ENCODE data around the gene EFEMP2.
A peak's percentile ranks its signal among the peaks of the same experiment; 100 is the strongest.
"Not testable (repeated sequence)": the region's sequence is repeated elsewhere in the genome, so short reads cannot be mapped to it uniquely, and the experiment has no call there.

The EFEMP2 gene

GRCh38 chr11:65900125-65900898, 27.7 kb upstream of the EFEMP2 start, which contains the start of gene FOSL1:
FOSL1 (minus strand) TSS chr11:65900388; CDS start chr11:65900339, 49 bp downstream.
- FAIRE-seq, result peak; percentile 55

GRCh38 chr11:65899356-65900124, 26.9 kb upstream of the EFEMP2 start:
- no peak for FAIRE-seq

GRCh38 chr11:65898656-65899355, 26.2 kb upstream of the EFEMP2 start:
- FAIRE-seq, result no peak

- FAIRE-seq, result no peak
Measured at GRCh38 chr11:65897020-65897471, 24.4 kb upstream of the EFEMP2 start.

GRCh38 chr11:65896034-65896999, 23.7 kb upstream of the EFEMP2 start:
- FAIRE-seq, result no peak

- no peak for FAIRE-seq
Measured at GRCh38 chr11:65895482-65895981, 22.9 kb upstream of the EFEMP2 start.

- no peak for FAIRE-seq
Measured at GRCh38 chr11:65894034-65894591, 21.5 kb upstream of the EFEMP2 start.

- no peak for FAIRE-seq
Measured at GRCh38 chr11:65892661-65893317, 20.2 kb upstream of the EFEMP2 start.

- not testable (repeated sequence) for FAIRE-seq
Measured at GRCh38 chr11:65892137-65892540, 19.5 kb upstream of the EFEMP2 start.

- no peak for FAIRE-seq
Measured at GRCh38 chr11:65891219-65892136, 18.9 kb upstream of the EFEMP2 start.

- FAIRE-seq, result no peak
Measured at GRCh38 chr11:65890324-65891218, 18.0 kb upstream of the EFEMP2 start, which contains the start of gene CCDC85B. CCDC85B (plus strand) TSS chr11:65890673; CDS start chr11:65890784, 111 bp downstream.

- peak; percentile 21 for FAIRE-seq
Measured at GRCh38 chr11:65888163-65888814, 15.7 kb upstream of the EFEMP2 start, which contains the start of gene FIBP. FIBP (minus strand) TSS chr11:65888471; CDS start chr11:65888418, 53 bp downstream.

- FAIRE-seq, result no peak
Measured at GRCh38 chr11:65887723-65888162, 15.1 kb upstream of the EFEMP2 start.

GRCh38 chr11:65886826-65887722, 14.5 kb upstream of the EFEMP2 start:
- FAIRE-seq, result no peak

- no peak for FAIRE-seq
Measured at GRCh38 chr11:65885808-65886536, 13.4 kb upstream of the EFEMP2 start.

GRCh38 chr11:65885231-65885630, 12.6 kb upstream of the EFEMP2 start:
- FAIRE-seq, result no peak

Data from A204.1 (cell line).